DMS153 treated with DMSO at 0.1 percent for 48 hours (cell line): ENCODE results near the gene PKP1.

Source experiments
- DNase-seq: peaks from one replicate; lab custom pipeline; 2025; ENCODE audit not compliant: unreplicated experiment; lab: John Stamatoyannopoulos, UW

PKP1 gene

DNA sequence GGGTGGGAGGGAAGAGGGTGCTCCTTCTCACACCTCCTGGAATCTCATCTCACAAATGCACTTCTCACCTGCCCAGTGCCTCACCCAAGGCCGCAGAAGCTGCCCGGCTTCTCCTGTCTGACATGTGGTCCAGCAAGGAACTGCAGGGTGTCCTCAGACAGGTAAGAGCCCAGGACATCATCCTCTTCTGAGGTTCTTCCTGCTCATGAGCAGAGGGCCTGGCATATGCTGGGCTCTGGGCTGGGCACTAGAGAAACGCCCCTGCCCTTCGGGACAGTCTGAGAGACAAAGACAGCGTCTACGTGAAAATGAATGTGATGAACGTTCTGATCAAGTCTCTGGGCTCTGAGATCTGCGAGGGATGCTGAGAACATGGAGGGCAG is 42.4 kb downstream of the PKP1 start:
- DNase-seq: no peak

DNA sequence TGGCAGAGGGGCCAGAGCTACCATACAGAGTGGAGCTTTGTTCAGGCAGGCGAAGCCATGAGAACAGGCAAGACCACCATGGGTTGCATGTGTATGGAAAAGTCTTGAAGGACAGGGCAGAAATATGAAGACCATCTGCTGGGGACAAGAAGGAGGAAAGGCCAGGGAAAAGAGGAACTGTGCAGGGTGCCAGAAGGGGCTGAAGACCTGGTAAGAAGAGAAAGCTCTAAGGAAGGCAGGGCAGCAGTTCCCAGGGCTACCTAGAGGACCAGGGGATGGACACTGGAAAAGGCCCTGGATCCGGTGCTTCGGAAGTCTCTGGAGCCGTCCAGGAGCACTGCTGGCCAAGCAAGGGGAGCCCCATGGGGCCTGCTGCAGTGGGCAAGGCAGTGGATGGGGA is 43.4 kb downstream of the PKP1 start:
- no peak for DNase-seq

- DNase-seq: no peak
These were observed 44.5 kb downstream of the PKP1 start for GRCh38 chr1:201327687-201328240.

DNA sequence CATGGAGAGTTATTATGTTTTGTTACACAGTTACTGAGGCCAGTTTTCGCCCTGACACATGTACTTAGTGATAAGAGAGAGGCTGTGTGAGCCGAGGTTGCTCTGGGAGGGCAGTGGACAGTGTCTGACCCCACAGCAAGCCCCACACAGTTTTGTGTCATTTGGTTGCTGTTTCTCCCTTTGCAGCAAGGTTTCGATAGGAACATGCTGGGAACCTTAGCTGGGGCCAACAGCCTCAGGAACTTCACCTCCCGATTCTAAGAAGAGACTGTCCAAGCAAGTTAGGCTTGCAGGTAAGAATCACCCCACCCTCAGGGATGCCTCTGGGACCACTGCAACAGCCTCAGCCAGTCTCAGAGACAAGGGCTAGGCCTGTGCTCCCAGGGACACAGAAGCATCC is 45.3 kb downstream of the PKP1 start:
- no peak for DNase-seq

GRCh38 chr1:201329286-201329685 is 46.0 kb downstream of the PKP1 start:
- no peak for DNase-seq

- no peak for DNase-seq
These were observed 46.5 kb downstream of the PKP1 start for GRCh38 chr1:201329801-201330200.

DNA sequence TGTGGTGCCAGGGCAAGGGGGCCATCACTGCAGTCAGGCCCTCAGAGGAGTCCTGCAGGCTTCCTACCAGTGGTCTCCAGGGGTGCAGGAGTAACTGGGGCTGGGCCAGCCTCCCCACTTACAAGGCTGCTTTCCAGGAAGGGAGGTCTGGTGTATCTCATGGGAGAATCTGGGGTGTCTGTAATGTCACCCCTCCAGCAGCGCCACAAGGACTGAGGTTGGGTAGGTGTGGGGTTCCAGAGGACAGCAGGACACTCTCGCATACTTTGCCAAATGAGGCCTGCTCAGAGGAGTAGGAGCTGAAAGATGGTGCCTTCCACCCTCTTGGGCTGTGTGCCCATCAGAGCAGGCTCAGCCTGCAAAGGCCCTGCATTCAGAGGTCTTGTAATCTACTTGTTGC is 47.2 kb downstream of the PKP1 start:
- DNase-seq: no peak

DNA sequence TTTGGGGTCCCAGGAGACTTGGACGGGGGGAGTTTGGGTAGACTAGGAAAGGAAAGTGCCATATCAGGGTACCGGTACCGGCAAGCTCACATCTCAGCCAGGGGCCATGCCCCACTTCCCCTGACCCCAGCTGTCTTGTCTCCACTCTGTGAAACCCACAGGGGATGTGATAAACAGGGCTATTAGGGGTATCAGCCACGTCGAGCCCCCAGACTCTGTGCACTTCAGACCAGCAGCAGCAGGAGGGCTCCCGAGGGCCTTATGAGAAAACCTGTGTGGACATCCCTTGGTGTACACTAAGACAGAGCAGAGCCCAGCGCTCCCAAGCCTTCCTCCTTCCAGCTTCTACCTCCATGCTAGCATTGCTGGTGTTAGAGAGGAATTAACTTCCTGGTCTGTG is 47.9 kb downstream of the PKP1 start:
- no peak for DNase-seq

- no peak for DNase-seq
These were observed 48.7 kb downstream of the PKP1 start for GRCh38 chr1:201332021-201332420.

GRCh38 chr1:201332616-201333335 is 49.5 kb downstream of the PKP1 start:
- DNase-seq: no peak

DNA sequence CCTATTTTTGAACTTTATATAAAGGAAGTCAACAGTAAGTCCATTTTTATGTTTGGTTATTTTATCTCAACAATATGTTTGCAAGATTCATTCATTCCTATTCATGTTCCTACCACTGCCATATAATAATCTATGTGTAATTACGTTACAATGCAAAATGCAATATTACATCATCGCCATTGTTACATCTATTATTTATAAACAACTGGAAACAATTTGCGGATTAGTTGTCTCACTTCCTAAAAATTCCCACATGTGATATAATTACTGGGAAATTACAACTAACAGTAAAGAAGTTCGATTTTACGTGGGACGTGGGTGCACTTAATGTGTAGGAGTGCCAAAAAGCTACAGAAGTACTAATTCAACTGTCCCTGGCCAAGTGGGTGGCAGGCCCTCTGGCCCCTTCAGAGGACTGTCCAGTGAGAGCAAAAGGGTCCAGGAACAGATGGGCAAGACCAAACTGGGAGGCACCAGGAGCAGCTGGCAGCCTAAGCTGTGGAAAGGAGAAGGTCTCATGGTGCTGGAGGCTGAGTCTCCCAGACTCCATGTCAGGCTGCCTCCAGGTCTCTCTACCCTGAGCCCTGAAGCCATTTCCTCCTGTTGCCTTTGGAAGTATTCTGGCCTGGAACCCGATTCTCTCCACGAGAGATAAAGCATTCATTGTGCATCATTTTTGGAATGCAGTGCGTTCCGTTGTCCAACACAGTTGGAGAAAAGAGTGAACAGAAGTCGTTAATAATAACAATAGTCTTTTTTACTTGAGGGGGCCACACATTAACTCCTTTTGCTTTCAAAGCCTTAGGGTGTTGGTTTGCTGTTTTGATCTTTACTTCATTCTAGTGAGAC is 51.2 kb downstream of the PKP1 start:
- DNase-seq: no peak

DNA sequence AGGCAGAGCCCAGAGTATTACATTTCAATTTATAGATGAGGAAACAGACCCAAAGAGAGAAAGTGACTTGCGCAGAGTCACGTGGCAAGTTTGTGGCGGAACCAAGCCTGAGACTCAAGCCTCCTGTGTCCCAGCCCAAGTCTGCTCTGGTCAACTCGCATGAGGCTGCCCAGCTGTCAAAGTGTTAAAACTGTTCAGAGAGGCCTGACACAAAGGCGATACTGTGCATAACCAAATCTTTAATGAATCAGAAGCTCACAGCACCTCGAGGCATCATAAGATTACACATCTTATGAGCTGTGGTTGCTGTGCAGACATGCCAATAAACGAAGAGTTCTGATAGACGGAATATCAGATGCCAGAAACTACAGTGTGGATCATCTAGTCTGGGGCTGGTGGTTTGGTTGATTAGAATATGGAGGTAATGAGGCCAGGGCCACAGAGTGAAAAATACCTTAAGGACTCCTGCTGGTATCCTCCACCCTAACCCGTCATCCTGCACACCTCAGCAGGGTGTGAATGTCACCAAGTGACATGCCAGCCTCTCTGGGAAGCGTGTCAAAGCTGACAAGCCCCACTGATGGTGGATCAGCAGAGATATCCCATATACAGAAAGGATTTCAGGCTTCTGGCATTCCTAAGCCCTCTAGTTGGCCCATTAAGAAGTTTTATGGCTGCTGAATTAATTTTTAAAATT is 52.0 kb downstream of the PKP1 start:
- DNase-seq: no peak

DNA sequence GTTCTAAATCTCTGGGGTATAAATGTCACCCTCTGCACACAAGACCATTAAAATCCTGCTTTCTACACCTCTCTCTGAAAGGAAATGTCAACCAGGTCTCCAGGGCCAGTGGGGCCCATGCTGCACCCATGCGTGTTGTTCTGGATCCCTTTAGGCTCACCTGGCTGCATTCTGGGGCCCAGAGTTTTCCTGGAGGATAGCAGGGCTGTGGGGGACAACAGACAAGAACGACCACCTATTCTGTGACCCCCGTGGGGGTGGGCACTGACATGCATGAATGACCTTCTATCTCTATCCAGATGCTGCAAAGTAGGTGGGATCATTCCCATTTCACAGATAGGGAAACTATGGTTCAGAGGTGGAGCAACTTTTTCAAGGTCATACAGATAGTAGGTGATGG is 52.6 kb downstream of the PKP1 start:
- DNase-seq: no peak

DNA sequence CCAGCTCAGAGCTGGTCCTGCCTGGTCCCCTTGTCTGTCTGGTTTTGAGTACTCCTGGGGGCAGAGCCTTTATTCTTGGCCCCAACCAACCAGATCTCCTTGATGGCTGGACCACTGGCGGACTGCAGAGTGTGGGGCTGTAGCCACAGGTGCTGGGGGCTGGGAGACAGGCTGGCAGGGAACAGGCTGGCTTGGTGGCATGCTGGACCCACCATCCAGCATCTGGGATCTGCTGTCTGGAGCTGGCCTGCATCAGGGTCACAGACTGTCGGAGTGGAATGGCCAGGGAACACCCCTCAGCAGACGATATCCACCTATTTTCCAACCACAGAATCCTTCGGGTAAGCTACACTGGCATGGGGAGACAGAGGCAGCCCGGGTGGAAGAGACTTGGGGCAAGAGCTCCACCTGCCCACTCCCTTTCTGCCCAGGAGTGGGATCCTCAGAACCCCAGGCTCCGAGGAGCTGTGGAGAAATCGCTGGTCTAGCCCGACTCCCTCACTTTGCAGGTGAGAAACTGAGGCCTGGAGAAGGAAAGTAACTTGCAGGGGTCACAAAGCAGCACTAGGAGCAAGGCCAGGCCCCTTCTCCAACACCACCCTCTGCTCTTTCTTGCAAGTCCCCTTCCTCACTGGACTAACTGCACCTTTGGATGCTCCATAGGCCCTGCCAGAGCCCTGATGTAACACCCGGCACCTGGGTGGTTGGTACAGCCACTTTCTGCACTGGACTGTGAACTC is 53.6 kb downstream of the PKP1 start:
- no peak for DNase-seq

- DNase-seq: no peak
These were observed 58.1 kb downstream of the PKP1 start for GRCh38 chr1:201341377-201341776.

- DNase-seq: no peak
These were observed 61.1 kb downstream of the PKP1 start for GRCh38 chr1:201344206-201345080.

DNA sequence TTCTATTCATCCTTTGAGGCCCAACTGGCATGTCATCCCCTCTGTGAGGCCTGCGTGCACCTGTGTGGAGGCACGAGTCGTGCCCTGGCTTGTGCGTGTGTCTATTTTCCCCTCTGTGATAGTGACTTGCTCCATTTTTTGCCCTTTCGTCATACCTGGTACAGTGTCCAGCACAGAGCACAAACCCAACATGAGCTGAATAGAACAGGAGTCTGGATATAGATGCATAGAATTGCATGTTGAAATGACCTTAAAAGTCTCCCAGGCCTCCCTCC is 61.7 kb downstream of the PKP1 start:
- no peak for DNase-seq

GRCh38 chr1:201346337-201346939 is 63.1 kb downstream of the PKP1 start:
- DNase-seq: peak; percentile 51

DNA sequence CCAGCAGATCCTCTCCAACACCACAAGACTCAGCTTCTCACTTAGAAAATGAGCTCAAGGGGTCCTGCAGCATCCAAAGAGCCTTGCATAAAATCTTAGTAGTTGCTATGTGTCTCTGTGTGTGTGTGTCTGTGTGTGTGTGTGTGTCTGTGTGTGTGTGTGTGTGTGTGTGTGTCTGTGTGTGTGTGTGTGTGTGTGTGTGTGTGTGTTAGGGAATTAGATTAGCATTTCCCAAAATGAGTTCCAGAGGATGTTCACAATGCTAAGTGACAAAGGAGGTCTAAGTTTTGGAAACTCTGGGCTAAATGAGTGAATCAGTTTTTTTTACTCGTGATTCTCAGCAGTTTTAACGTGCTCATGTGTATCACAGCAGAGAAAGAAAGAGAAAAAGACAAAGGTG is 63.7 kb downstream of the PKP1 start:
- DNase-seq: no peak
